Measurements from ENCODE around the gene CDH23. TPM values are rescaled to one million over a fixed set of nuclear protein-coding genes. Genes with fewer than 3 reads are reported as not detected.
"Not testable (repeated sequence)": the region's sequence is repeated elsewhere in the genome, so short reads cannot be mapped to it uniquely, and the experiment has no call there.

CDH23 gene
- 0.06 TPM in 2 replicates for total RNA-seq (2014; rRNA removed)
- polyA plus RNA-seq (2012): 0.01 TPM

- no peak for DNase-seq (ENCODE audit: low read depth)
Observed at GRCh38 chr10:71396711-71397295, at the start of gene CDH23. CDH23 (plus strand) TSS chr10:71396920; CDS start chr10:71439832, 42,912 bp downstream.

GRCh38 chr10:71347587-71348395 lies 48.9 kb upstream of the CDH23 start:
- DNase-seq (ENCODE audit: low read depth): no peak

GRCh38 chr10:71348850-71349249 lies 47.9 kb upstream of the CDH23 start:
- no peak for DNase-seq (ENCODE audit: low read depth)

- DNase-seq (ENCODE audit: low read depth): peak; percentile 2
Observed at GRCh38 chr10:71349406-71349805, 47.3 kb upstream of the CDH23 start.

GRCh38 chr10:71351087-71351486 lies 45.6 kb upstream of the CDH23 start:
- DNase-seq (ENCODE audit: low read depth): no peak

GRCh38 chr10:71351628-71352319 lies 44.9 kb upstream of the CDH23 start:
- DNase-seq (ENCODE audit: low read depth): no peak

- DNase-seq (ENCODE audit: low read depth): no peak
Observed at GRCh38 chr10:71353639-71354038, 43.1 kb upstream of the CDH23 start.

GRCh38 chr10:71354776-71355175 lies 41.9 kb upstream of the CDH23 start:
- DNase-seq (ENCODE audit: low read depth): no peak

GRCh38 chr10:71355886-71356285 lies 40.8 kb upstream of the CDH23 start:
- no peak for DNase-seq (ENCODE audit: low read depth)

- DNase-seq (ENCODE audit: low read depth): peak; percentile 59
Observed at GRCh38 chr10:71357792-71358265, 38.9 kb upstream of the CDH23 start.

- no peak for DNase-seq (ENCODE audit: low read depth)
Observed at GRCh38 chr10:71358277-71358676, 38.4 kb upstream of the CDH23 start.

GRCh38 chr10:71358906-71359305 lies 37.8 kb upstream of the CDH23 start:
- DNase-seq (ENCODE audit: low read depth): not testable (repeated sequence)

- no peak for DNase-seq (ENCODE audit: low read depth)
Observed at GRCh38 chr10:71359364-71360046, 37.2 kb upstream of the CDH23 start.

GRCh38 chr10:71360735-71361134 lies 36.0 kb upstream of the CDH23 start:
- DNase-seq (ENCODE audit: low read depth): no peak

- DNase-seq (ENCODE audit: low read depth): no peak
Observed at GRCh38 chr10:71361581-71361980, 35.1 kb upstream of the CDH23 start.

- no peak for DNase-seq (ENCODE audit: low read depth)
Observed at GRCh38 chr10:71362141-71362540, 34.6 kb upstream of the CDH23 start.

GRCh38 chr10:71363936-71364335 lies 32.8 kb upstream of the CDH23 start:
- no peak for DNase-seq (ENCODE audit: low read depth)

- no peak for DNase-seq (ENCODE audit: low read depth)
Observed at GRCh38 chr10:71365366-71365765, 31.4 kb upstream of the CDH23 start.

GRCh38 chr10:71366690-71367089 lies 30.0 kb upstream of the CDH23 start:
- no peak for DNase-seq (ENCODE audit: low read depth)

- DNase-seq (ENCODE audit: low read depth): no peak
Observed at GRCh38 chr10:71367271-71367670, 29.4 kb upstream of the CDH23 start.

- DNase-seq (ENCODE audit: low read depth): no peak
Observed at GRCh38 chr10:71368176-71368575, 28.5 kb upstream of the CDH23 start.

GRCh38 chr10:71368643-71369042 lies 28.1 kb upstream of the CDH23 start:
- DNase-seq (ENCODE audit: low read depth): no peak
